Endothelial cell of umbilical vein (primary cell): ENCODE measurements around the gene USP47. TPM values are rescaled to one million over a fixed set of nuclear protein-coding genes. Genes with fewer than 3 reads are reported as not detected.
A peak's percentile ranks its signal among the peaks of the same experiment; 100 is the strongest.

Source experiments
- BruUV-seq: library from RNA; stranded (reverse); fragments of 400-500 nt; replicated peaks from 2 replicates; lab custom pipeline; 2021; lab: Mats Ljungman, UMichigan
- CTCF ChIA-PET: fragments of 300-600, 350-600 bp; sonication (Branson Sonifier 250); formaldehyde crosslinking; loops from one replicate; lab custom pipeline; 2021; ENCODE audit warnings: antibody characterized with exemption, inconsistent platforms; lab: Charles Lee
- POLR2A ChIA-PET: fragments of 300-600, 350-600 bp; sonication (Branson Sonifier 250); formaldehyde crosslinking; loops from one replicate; lab custom pipeline; 2021; ENCODE audit warnings: antibody characterized with exemption, inconsistent platforms; lab: Charles Lee
- DNase-seq: peaks from one replicate; pipeline ENCODE4 v3.0.0-alpha.2; 2011; ENCODE audit warnings: low read depth, low spot score
- FAIRE-seq: peaks from 2 replicates; lab custom pipeline; 2011; peaks lifted over from hg19 to GRCh38; lab: Jason Lieb, UNC
- H2AFZ ChIP-seq: 2 replicates; pipeline ENCODE4 v1.6.0; 2012; ENCODE audit warnings: low read depth, low read length, control low read depth, inconsistent platforms
- H3K27ac ChIP-seq: 2 replicates; pipeline ENCODE4 v1.5.1; 2011; ENCODE audit warnings: low read depth, mild to moderate bottlenecking, control low read depth, low read length, moderate library complexity; ENCODE audit not compliant: insufficient read depth
- H3K27me3 ChIP-seq, 2 experiments: 2 replicates each; pipeline versions ENCODE4 v1.6.0 to v1.6.1; 2011; ENCODE audit warnings: low read length in 2 of 2, mixed read lengths in 1 of 2; ENCODE audit not compliant: control insufficient read depth in 2 of 2, insufficient read depth in 2 of 2
- H3K36me3 ChIP-seq, 2 experiments: 2 replicates in 1 of 2; 3 replicates in 1 of 2; pipeline ENCODE4 v1.5.1; 2011; ENCODE audit warnings: low read length in 2 of 2, mild to moderate bottlenecking in 1 of 2, moderate library complexity in 1 of 2; ENCODE audit not compliant: control insufficient read depth in 2 of 2, insufficient read depth in 2 of 2; ENCODE audit errors: extremely low read depth in 1 of 2
- H3K4me1 ChIP-seq: 3 replicates; pipeline ENCODE4 v1.5.1; 2011; ENCODE audit warnings: mild to moderate bottlenecking, low read length; ENCODE audit not compliant: control insufficient read depth, insufficient read depth; ENCODE audit errors: extremely low read depth
- H3K4me2 ChIP-seq: 2 replicates; pipeline ENCODE4 v1.6.1; 2011; ENCODE audit warnings: low read length, control low read depth, mixed read lengths; ENCODE audit not compliant: insufficient read depth
- H3K4me3 ChIP-seq, 3 experiments: fragments of 200-600 bp in 1 of 3; sonication (generic), shearing (Covaris generic) in 1 of 3; replicated peaks in 1 of 3; 2 replicates each; pipeline ENCODE4 v1.5.1; 2011 to 2016; ENCODE audit warnings: control low read depth in 3 of 3, low read length in 3 of 3, mild to moderate bottlenecking in 2 of 3, inconsistent platforms in 1 of 3, low read depth in 1 of 3, moderate library complexity in 1 of 3; ENCODE audit not compliant: insufficient read depth in 1 of 3
- H3K79me2 ChIP-seq: 2 replicates; pipeline ENCODE4 v1.6.0; 2012; ENCODE audit warnings: low read length, inconsistent platforms; ENCODE audit not compliant: control insufficient read depth, insufficient read depth
- H3K9ac ChIP-seq: replicated peaks from 2 replicates; pipeline ENCODE3; 2011; ENCODE audit warnings: low read length, control low read depth; ENCODE audit not compliant: insufficient read depth; ENCODE audit errors: extremely low read depth
- H3K9me1 ChIP-seq: replicated peaks from 3 replicates; pipeline ENCODE4 v1.6.0; 2011; ENCODE audit warnings: mild to moderate bottlenecking, low read length; ENCODE audit not compliant: control insufficient read depth, insufficient read depth; ENCODE audit errors: extremely low read depth
- H3K9me3 ChIP-seq: replicated peaks from 2 replicates; pipeline ENCODE4 v1.5.1; 2012; ENCODE audit warnings: low read length, inconsistent platforms; ENCODE audit not compliant: control insufficient read depth, insufficient read depth
- H4K20me1 ChIP-seq: replicated peaks from 2 replicates; pipeline ENCODE3; 2011; ENCODE audit warnings: mild to moderate bottlenecking, low read length; ENCODE audit not compliant: control insufficient read depth, insufficient read depth; ENCODE audit errors: extremely low read depth
- EZH2 ChIP-seq: IDR thresholded peaks from 2 replicates; pipeline ENCODE4 v1.6.1; 2012; ENCODE audit warnings: borderline replicate concordance, low read depth, mild to moderate bottlenecking, moderate library complexity, low read length, inconsistent platforms; ENCODE audit not compliant: severe bottlenecking
- FOS ChIP-seq: IDR thresholded peaks from 2 replicates; pipeline ENCODE4 v1.6.1; 2011; ENCODE audit warnings: mild to moderate bottlenecking, low read length, moderate library complexity, borderline replicate concordance; ENCODE audit not compliant: insufficient read depth
- GATA2 ChIP-seq: IDR thresholded peaks from 2 replicates; pipeline ENCODE4 v1.7.0; 2011; ENCODE audit warnings: low read depth, mild to moderate bottlenecking, moderate library complexity, mixed read lengths, low read length; ENCODE audit not compliant: insufficient read length, insufficient read depth
- JUN ChIP-seq: IDR thresholded peaks from 2 replicates; pipeline ENCODE4 v1.6.1; 2011; ENCODE audit warnings: borderline replicate concordance, low read depth; ENCODE audit not compliant: insufficient read length, insufficient read depth
- MYC ChIP-seq: IDR thresholded peaks from one replicate; pipeline ENCODE4 v1.6.1; 2011; ENCODE audit warnings: mild to moderate bottlenecking, low read depth, low read length
- POLR2A ChIP-seq: IDR thresholded peaks from 2 replicates; pipeline ENCODE4 v1.6.1; 2012; ENCODE audit warnings: low read depth, mild to moderate bottlenecking, control low read depth, low read length
- POLR2AphosphoS5 ChIP-seq: IDR thresholded peaks from 2 replicates; pipeline ENCODE4 v1.6.1; 2012; ENCODE audit warnings: low read depth, mild to moderate bottlenecking, control low read depth, low read length, moderate library complexity; ENCODE audit not compliant: insufficient read depth
- dilution Hi-C: fragments of 300-500 bp; cut with MboI; formaldehyde crosslinking; loops from one replicate; pipeline ENCODE4 v1.15.0; 2019; ENCODE audit warnings: low sequenced_read_pairs; ENCODE audit not compliant: extremely low pct_ligation_motif_present
- intact Hi-C: fragments of 100-400 bp; cut with micrococcal nuclease; formaldehyde crosslinking; loops from one replicate; pipeline ENCODE4 v1.10.0; 2022
- polyA plus RNA-seq, 4 experiments: library from polyadenylated mRNA; depleted of rRNA in 3 of 4; stranded (reverse) in 3 of 4; unstranded in 1 of 4; fragments of >200 nt; gene quantifications; 2 replicates each; pipeline versions ENCODE4 v1.2.1 to v1.2.3, GENCODE V29; 2011 to 2012; ENCODE audit warnings: missing spikeins in 1 of 4
- total RNA-seq: library from RNA; stranded (reverse); gene quantifications from 2 replicates; pipeline ENCODE4 v1.2.3, GENCODE V29; 2021
- TF ChIP-seq, protein P1 (sequence below), 2 donors: IDR thresholded peaks; 1 replicate in 1 of 2; 2 replicates in 1 of 2; pipeline ENCODE4 v1.5.1; 2011; ENCODE audit warnings: low read length in 2 of 2, mild to moderate bottlenecking in 2 of 2, moderate library complexity in 2 of 2, control low read depth in 1 of 2, inconsistent platforms in 1 of 2, low read depth in 1 of 2; ENCODE audit not compliant: insufficient read depth in 1 of 2; ENCODE audit errors: extremely low read depth in 1 of 2
- TF ChIP-seq, protein P2 (sequence below): IDR thresholded peaks from 2 replicates; pipeline ENCODE4 v1.6.1; 2011; ENCODE audit not compliant: insufficient read depth, insufficient read length

USP47 gene
- total and polyA plus RNA-seq, 2 donors (not counting 3 experiments of a cell fraction or from before 2014, with no cell fraction given), result 7.8 to 38.0 TPM

DNA sequence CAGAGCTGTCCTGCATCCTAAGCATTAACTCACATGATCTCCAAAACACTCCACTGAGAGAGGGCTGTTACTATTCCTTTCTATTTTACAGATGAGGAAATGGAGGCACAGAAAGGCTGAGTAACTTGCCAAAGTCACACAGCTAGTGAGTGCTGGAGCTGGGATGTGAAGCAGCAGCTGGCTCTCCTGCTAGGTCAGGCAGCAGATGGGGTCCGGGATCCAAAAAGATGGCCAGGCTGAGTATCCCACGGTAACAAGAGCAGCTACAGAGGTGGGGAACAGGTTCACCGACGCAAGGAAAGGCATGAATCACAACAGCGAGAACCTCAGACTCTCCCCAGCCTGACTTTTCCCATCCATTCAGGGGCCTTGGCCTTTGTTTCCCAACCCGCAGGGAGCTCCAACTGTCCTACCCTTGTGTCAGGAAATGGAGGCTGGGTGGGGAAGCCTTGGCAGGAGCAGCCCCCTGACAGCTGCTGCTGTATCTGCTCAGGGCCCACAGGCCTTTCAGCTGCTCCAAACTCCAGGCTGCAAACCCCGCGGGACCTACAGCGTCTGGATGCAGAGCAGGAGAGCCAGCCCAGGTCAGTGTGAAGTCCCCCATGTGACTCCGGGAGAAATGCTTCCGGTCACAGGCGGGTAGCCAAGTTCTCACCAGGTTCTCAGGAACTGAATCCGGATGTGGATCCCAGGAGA, 137.2 kb downstream of the USP47 start:
- FAIRE-seq (peak; percentile 94), DNase-seq (peak; percentile 87)
- peaks cover 0 to 2% of the 10 kb centered on the region in 2 experiments for H3K36me3 ChIP-seq
- CTCF ChIA-PET, result interaction anchor here (1.1 to 4.0 kb wide), 12 partner anchors 9 to 310 kb away, joined by 3 to 31 read pairs (median 5); partner anchors contain the start of gene DKK3
- POLR2A ChIA-PET, result interaction anchor here (1.1 kb wide), 1 partner anchor 9 kb away, joined by 3 read pairs; no protein-coding TSS in a partner anchor
- H3K9me3 ChIP-seq, result no peaks in the 10 kb centered on the region
- H3K4me2 ChIP-seq, result peak overlapping the region; percentile 10
- no peaks in the 10 kb centered on the region for H3K27me3 ChIP-seq
- peak overlapping the region; percentile 9 for H2AFZ ChIP-seq
- H3K4me3 ChIP-seq, result no peak overlapping the region
- no peaks in the 10 kb centered on the region for H3K9me1 ChIP-seq
- dilution Hi-C loops (no loop called here), intact Hi-C loops (loop anchor here (1.0 to 10.0 kb wide), 7 partner anchors 8 to 1172 kb away; partner anchors contain the start of gene EIF4G2)
- peak overlapping the region; percentile 95 for H3K27ac ChIP-seq
- H3K4me1 ChIP-seq, result peaks cover 55% of the 10 kb centered on the region
- TF ChIP-seq MYC, result no peak
- no peak for TF ChIP-seq JUN
- TF ChIP-seq EZH2, result no peak
- TF ChIP-seq, protein P1, sequence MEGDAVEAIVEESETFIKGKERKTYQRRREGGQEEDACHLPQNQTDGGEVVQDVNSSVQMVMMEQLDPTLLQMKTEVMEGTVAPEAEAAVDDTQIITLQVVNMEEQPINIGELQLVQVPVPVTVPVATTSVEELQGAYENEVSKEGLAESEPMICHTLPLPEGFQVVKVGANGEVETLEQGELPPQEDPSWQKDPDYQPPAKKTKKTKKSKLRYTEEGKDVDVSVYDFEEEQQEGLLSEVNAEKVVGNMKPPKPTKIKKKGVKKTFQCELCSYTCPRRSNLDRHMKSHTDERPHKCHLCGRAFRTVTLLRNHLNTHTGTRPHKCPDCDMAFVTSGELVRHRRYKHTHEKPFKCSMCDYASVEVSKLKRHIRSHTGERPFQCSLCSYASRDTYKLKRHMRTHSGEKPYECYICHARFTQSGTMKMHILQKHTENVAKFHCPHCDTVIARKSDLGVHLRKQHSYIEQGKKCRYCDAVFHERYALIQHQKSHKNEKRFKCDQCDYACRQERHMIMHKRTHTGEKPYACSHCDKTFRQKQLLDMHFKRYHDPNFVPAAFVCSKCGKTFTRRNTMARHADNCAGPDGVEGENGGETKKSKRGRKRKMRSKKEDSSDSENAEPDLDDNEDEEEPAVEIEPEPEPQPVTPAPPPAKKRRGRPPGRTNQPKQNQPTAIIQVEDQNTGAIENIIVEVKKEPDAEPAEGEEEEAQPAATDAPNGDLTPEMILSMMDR (IDR thresholded peaks at IDR 0.05; ENCODE audit: extremely low read depth in 1 of 2, insufficient read depth in 1 of 2, low read depth in 1 of 2, low read length in 2 of 2), result no peak
- TF ChIP-seq POLR2AphosphoS5, result peak; percentile 75
- TF ChIP-seq FOS, result peak; percentile 2
- TF ChIP-seq, protein P2, sequence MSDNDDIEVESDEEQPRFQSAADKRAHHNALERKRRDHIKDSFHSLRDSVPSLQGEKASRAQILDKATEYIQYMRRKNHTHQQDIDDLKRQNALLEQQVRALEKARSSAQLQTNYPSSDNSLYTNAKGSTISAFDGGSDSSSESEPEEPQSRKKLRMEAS, result peak; percentile 78
- peak; percentile 43 for TF ChIP-seq POLR2A
- peak; percentile 90 for TF ChIP-seq GATA2
- BruUV-seq, result TSS peak; percentile 61
- H3K79me2 ChIP-seq, result no peaks in the 10 kb centered on the region
- H3K9ac ChIP-seq, result peak overlapping the region; percentile 44
- H4K20me1 ChIP-seq, result no peaks in the 10 kb centered on the region
